ENCODE measurements around the gene CTDSP2.
"Not testable (repeated sequence)": the region's sequence is repeated elsewhere in the genome, so short reads cannot be mapped to it uniquely, and the experiment has no call there.

The CTDSP2 gene

GRCh38 chr12:57846577-57847319, at the start of gene CTDSP2:
Gene CTDSP2 (minus strand): TSS chr12:57846729. CDS start chr12:57846435, 294 bp downstream.
- DNase-seq = peak; percentile 99

GRCh38 chr12:57896115-57896433, 49.5 kb upstream of the CTDSP2 start:
- peak; percentile 29 for DNase-seq

- no peak for DNase-seq
Measured at GRCh38 chr12:57895389-57896114, 49.0 kb upstream of the CTDSP2 start.

- no peak for DNase-seq
Measured at GRCh38 chr12:57894399-57895292, 48.1 kb upstream of the CTDSP2 start.

GRCh38 chr12:57893431-57894353, 47.2 kb upstream of the CTDSP2 start:
- peak; percentile 25 for DNase-seq

GRCh38 chr12:57892232-57892972, 45.9 kb upstream of the CTDSP2 start:
- peak; percentile 17 for DNase-seq

- no peak for DNase-seq
Measured at GRCh38 chr12:57891542-57892228, 45.2 kb upstream of the CTDSP2 start.

- no peak for DNase-seq
Measured at GRCh38 chr12:57890191-57891115, 43.9 kb upstream of the CTDSP2 start.

- DNase-seq = no peak
Measured at GRCh38 chr12:57889500-57889989, 43.0 kb upstream of the CTDSP2 start.

GRCh38 chr12:57888409-57889157, 42.1 kb upstream of the CTDSP2 start:
- DNase-seq = peak; percentile 15

GRCh38 chr12:57887631-57888408, 41.3 kb upstream of the CTDSP2 start:
- no peak for DNase-seq

GRCh38 chr12:57886964-57887363, 40.4 kb upstream of the CTDSP2 start:
- not testable (repeated sequence) for DNase-seq

GRCh38 chr12:57886542-57886941, 40.0 kb upstream of the CTDSP2 start:
- no peak for DNase-seq

GRCh38 chr12:57885207-57885606, 38.7 kb upstream of the CTDSP2 start:
- no peak for DNase-seq

GRCh38 chr12:57883700-57884099, 37.2 kb upstream of the CTDSP2 start:
- no peak for DNase-seq

- no peak for DNase-seq
Measured at GRCh38 chr12:57883057-57883456, 36.5 kb upstream of the CTDSP2 start.

- no peak for DNase-seq
Measured at GRCh38 chr12:57882575-57882974, 36.0 kb upstream of the CTDSP2 start.

GRCh38 chr12:57881475-57881874, 34.9 kb upstream of the CTDSP2 start:
- DNase-seq = no peak
